ENCODE data around the gene PCDHGA6.

DNA sequence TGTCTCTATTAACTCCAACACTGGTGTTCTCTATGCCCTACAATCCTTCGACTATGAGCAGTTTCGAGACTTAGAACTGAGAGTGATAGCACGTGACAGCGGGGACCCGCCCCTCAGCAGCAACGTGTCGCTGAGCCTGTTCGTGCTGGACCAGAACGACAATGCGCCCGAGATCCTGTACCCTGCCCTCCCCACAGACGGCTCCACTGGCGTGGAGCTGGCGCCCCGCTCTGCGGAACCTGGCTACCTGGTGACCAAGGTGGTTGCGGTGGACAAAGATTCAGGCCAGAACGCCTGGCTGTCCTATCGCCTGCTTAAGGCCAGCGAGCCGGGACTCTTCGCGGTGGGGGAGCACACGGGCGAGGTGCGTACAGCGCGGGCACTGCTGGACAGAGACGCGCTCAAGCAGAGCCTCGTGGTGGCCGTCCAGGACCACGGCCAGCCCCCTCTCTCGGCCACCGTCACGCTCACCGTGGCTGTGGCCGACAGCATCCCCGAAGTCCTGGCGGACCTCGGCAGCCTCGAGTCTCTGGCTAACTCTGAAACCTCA lies 49.1 kb downstream of the PCDHGA6 start:
- TF ChIP-seq, protein P1, sequence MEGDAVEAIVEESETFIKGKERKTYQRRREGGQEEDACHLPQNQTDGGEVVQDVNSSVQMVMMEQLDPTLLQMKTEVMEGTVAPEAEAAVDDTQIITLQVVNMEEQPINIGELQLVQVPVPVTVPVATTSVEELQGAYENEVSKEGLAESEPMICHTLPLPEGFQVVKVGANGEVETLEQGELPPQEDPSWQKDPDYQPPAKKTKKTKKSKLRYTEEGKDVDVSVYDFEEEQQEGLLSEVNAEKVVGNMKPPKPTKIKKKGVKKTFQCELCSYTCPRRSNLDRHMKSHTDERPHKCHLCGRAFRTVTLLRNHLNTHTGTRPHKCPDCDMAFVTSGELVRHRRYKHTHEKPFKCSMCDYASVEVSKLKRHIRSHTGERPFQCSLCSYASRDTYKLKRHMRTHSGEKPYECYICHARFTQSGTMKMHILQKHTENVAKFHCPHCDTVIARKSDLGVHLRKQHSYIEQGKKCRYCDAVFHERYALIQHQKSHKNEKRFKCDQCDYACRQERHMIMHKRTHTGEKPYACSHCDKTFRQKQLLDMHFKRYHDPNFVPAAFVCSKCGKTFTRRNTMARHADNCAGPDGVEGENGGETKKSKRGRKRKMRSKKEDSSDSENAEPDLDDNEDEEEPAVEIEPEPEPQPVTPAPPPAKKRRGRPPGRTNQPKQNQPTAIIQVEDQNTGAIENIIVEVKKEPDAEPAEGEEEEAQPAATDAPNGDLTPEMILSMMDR (IDR thresholded peaks at IDR 0.05 in 2 of 3, conservative IDR thresholded peaks at IDR 0.05 in 1 of 3; ENCODE audit: borderline replicate concordance in 1 of 3, insufficient read depth in 1 of 3, low read depth in 2 of 3, low read length in 2 of 3), result no peak
- TF ChIP-seq POLR2AphosphoS5 (IDR thresholded peaks at IDR 0.05; ENCODE audit: low read depth, low read length), result no peak
- TF ChIP-seq ZNF274 (IDR thresholded peaks at IDR 0.05; ENCODE audit: low read depth, low read length), result no peak
- no peak for TF ChIP-seq EGR1 (IDR thresholded peaks at IDR 0.05; ENCODE audit: low read depth)
- TF ChIP-seq, protein P2, sequence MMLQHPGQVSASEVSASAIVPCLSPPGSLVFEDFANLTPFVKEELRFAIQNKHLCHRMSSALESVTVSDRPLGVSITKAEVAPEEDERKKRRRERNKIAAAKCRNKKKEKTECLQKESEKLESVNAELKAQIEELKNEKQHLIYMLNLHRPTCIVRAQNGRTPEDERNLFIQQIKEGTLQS (IDR thresholded peaks at IDR 0.05), result no peak
- no peak for TF ChIP-seq POLR2A (IDR thresholded peaks at IDR 0.05; ENCODE audit: borderline replicate concordance, extremely low read depth, insufficient read depth, insufficient read length)
- TF ChIP-seq, protein P3, sequence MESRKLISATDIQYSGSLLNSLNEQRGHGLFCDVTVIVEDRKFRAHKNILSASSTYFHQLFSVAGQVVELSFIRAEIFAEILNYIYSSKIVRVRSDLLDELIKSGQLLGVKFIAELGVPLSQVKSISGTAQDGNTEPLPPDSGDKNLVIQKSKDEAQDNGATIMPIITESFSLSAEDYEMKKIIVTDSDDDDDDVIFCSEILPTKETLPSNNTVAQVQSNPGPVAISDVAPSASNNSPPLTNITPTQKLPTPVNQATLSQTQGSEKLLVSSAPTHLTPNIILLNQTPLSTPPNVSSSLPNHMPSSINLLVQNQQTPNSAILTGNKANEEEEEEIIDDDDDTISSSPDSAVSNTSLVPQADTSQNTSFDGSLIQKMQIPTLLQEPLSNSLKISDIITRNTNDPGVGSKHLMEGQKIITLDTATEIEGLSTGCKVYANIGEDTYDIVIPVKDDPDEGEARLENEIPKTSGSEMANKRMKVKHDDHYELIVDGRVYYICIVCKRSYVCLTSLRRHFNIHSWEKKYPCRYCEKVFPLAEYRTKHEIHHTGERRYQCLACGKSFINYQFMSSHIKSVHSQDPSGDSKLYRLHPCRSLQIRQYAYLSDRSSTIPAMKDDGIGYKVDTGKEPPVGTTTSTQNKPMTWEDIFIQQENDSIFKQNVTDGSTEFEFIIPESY (IDR thresholded peaks at IDR 0.05; ENCODE audit: extremely low read depth, insufficient replicate concordance, low read length), result no peak
